ENCODE data around the gene CGB8. TPM values are rescaled to one million over a fixed set of nuclear protein-coding genes. Genes with fewer than 3 reads are reported as not detected.
A peak's percentile ranks its signal among the peaks of the same experiment; 100 is the strongest.

The CGB8 gene
- total RNA-seq, 1 experiment from 2014 or later, result 0.34 TPM

GRCh38 chr19:49017666-49018351 is 31.1 kb downstream of the CGB8 start (continued):
- TF ChIP-seq YY1 (IDR thresholded peaks at IDR 0.05; ENCODE audit: extremely low read depth, insufficient replicate concordance, low read depth, low read length) (peak; percentile 5), RAD21 (IDR thresholded peaks at IDR 0.05; ENCODE audit: low read depth) (no peak), SRF (IDR thresholded peaks at IDR 0.05; ENCODE audit: low read depth) (no peak), REST (IDR thresholded peaks at IDR 0.05; ENCODE audit: low read depth) (no peak), POLR2AphosphoS5 (IDR thresholded peaks at IDR 0.05; ENCODE audit: low read depth, low read length) (peak; percentile 75), SP1 (IDR thresholded peaks at IDR 0.05; ENCODE audit: low read depth) (no peak; the same call in 1 of the 2 replicates), POLR2A (IDR thresholded peaks at IDR 0.05; ENCODE audit: borderline replicate concordance, extremely low read depth, insufficient read depth, insufficient read length) (peak; percentile 36), ZBTB33 (IDR thresholded peaks at IDR 0.05; ENCODE audit: extremely low read depth, insufficient replicate concordance, low read length) (peak; percentile 24)
